IMR-90 (cell line): ENCODE data around the gene FGD5. TPM values are rescaled to one million over a fixed set of nuclear protein-coding genes. Genes with fewer than 3 reads are reported as not detected.

Experiments
- ATAC-seq: fragments of 200-7000 bp; cut with Tn5 transposase; 2 replicates; pipeline ENCODE4 v1.9.1; 2020; ENCODE audit warnings: low read depth, mild to moderate bottlenecking, moderate library complexity
- BruUV-seq: library from RNA; stranded (reverse); fragments of 400-500 nt; replicated peaks from 2 replicates; lab custom pipeline; 2021; lab: Mats Ljungman, UMichigan
- CTCF ChIA-PET: fragments of 300-600 bp; formaldehyde crosslinking; extraction: SDS; loops from one replicate; lab custom pipeline; 2021; ENCODE audit warnings: antibody characterized with exemption; lab: Yijun Ruan, JAX
- POLR2A ChIA-PET: fragments of 300-600 bp; sonication (Branson Sonifier 250); formaldehyde crosslinking; loops from one replicate; lab custom pipeline; 2022; ENCODE audit warnings: antibody characterized with exemption; ENCODE audit not compliant: unreplicated experiment; lab: Charles Lee
- DNase-seq: peaks from one replicate; pipeline ENCODE4 v3.0.0; 2013
- H2AFZ ChIP-seq: replicated peaks from 2 replicates; pipeline ENCODE3; 2013; ENCODE audit warnings: low read length, mild to moderate bottlenecking; ENCODE audit not compliant: poor library complexity
- H2AK5ac ChIP-seq: 2 replicates; pipeline ENCODE4 v1.6.1; 2013; ENCODE audit warnings: low read depth, low read length, inconsistent platforms
- H2AK9ac ChIP-seq: replicated peaks from 2 replicates; pipeline ENCODE3; 2013; ENCODE audit warnings: mild to moderate bottlenecking, low read depth, low read length, moderate library complexity; ENCODE audit not compliant: poor library complexity
- H2BK120ac ChIP-seq: 2 replicates; pipeline ENCODE4 v1.6.1; 2013; ENCODE audit warnings: low read depth, low read length, inconsistent platforms
- H2BK15ac ChIP-seq: 3 replicates; pipeline ENCODE4 v1.6.1; 2013; ENCODE audit warnings: low read depth, low read length, inconsistent platforms
- H2BK20ac ChIP-seq: 2 replicates; pipeline ENCODE4 v1.6.1; 2013; ENCODE audit warnings: low read depth, mild to moderate bottlenecking, inconsistent platforms, low read length, moderate library complexity
- H2BK5ac ChIP-seq: 2 replicates; pipeline ENCODE4 v1.6.1; 2013; ENCODE audit warnings: mild to moderate bottlenecking, low read depth, low read length, inconsistent platforms; ENCODE audit not compliant: poor library complexity, severe bottlenecking
- H3K14ac ChIP-seq: replicated peaks from 2 replicates; pipeline ENCODE4 v1.6.1; 2013; ENCODE audit warnings: low read depth, low read length, inconsistent platforms
- H3K18ac ChIP-seq: 2 replicates; pipeline ENCODE4 v1.6.1; 2013; ENCODE audit warnings: low read depth, low read length, control low read depth
- H3K23ac ChIP-seq: 2 replicates; pipeline ENCODE4 v1.6.1; 2013; ENCODE audit warnings: low read depth, low read length, inconsistent platforms
- H3K27ac ChIP-seq: 2 replicates; pipeline ENCODE4 v1.5.1; 2013; ENCODE audit warnings: mild to moderate bottlenecking, control low read depth, low read length; ENCODE audit not compliant: insufficient read depth
- H3K27me3 ChIP-seq: 2 replicates; pipeline ENCODE4 v1.6.1; 2013; ENCODE audit warnings: low read length; ENCODE audit not compliant: control insufficient read depth, insufficient read depth
- H3K36me3 ChIP-seq: 2 replicates; pipeline ENCODE4 v1.6.1; 2013; ENCODE audit warnings: low read length, mixed read lengths; ENCODE audit not compliant: control insufficient read depth, insufficient read depth
- H3K4ac ChIP-seq: 2 replicates; pipeline ENCODE4 v1.6.1; 2013; ENCODE audit warnings: low read depth, low read length, inconsistent platforms
- H3K4me1 ChIP-seq: 2 replicates; pipeline ENCODE4 v1.6.1; 2013; ENCODE audit warnings: low read length, mixed read lengths; ENCODE audit not compliant: control insufficient read depth, insufficient read depth
- H3K4me2 ChIP-seq: 2 replicates; pipeline ENCODE4 v1.6.1; 2013; ENCODE audit warnings: low read depth, mild to moderate bottlenecking, control low read depth, low read length, moderate library complexity
- H3K4me3 ChIP-seq: 2 replicates; pipeline ENCODE4 v1.5.1; 2013; ENCODE audit warnings: low read depth, mild to moderate bottlenecking, control low read depth, low read length, moderate library complexity; ENCODE audit not compliant: insufficient read depth
- H3K56ac ChIP-seq: 2 replicates; pipeline ENCODE4 v1.6.1; 2013; ENCODE audit warnings: low read length, inconsistent platforms; ENCODE audit not compliant: insufficient read depth; ENCODE audit errors: extremely low read depth
- H3K79me1 ChIP-seq, 2 experiments: 2 replicates each; pipeline ENCODE4 v1.6.1; 2013; ENCODE audit warnings: low read length in 2 of 2, inconsistent platforms in 1 of 2, low read depth in 1 of 2
- H3K9ac ChIP-seq: 2 replicates; pipeline ENCODE4 v1.6.1; 2013; ENCODE audit warnings: low read depth, low read length, control low read depth
- H3K9me1 ChIP-seq: 2 replicates; pipeline ENCODE4 v1.6.1; 2013; ENCODE audit warnings: low read length, inconsistent platforms; ENCODE audit not compliant: insufficient read depth
- H3K9me3 ChIP-seq: 2 replicates; pipeline ENCODE4 v1.6.1; 2013; ENCODE audit warnings: low read length; ENCODE audit not compliant: control insufficient read depth, insufficient read depth
- H4K20me1 ChIP-seq: 2 replicates; pipeline ENCODE4 v1.6.1; 2013; ENCODE audit warnings: low read length, inconsistent platforms; ENCODE audit not compliant: insufficient read depth
- H4K5ac ChIP-seq: 2 replicates; pipeline ENCODE4 v1.6.1; 2013; ENCODE audit warnings: mild to moderate bottlenecking, low read depth, low read length, control low read depth
- H4K8ac ChIP-seq, 2 experiments: 2 replicates each; pipeline ENCODE4 v1.6.1; 2013; ENCODE audit warnings: low read depth in 2 of 2, low read length in 2 of 2, control low read depth in 1 of 2, inconsistent platforms in 1 of 2
- H4K91ac ChIP-seq: 2 replicates; pipeline ENCODE4 v1.6.1; 2013; ENCODE audit warnings: low read depth, low read length, inconsistent platforms; ENCODE audit not compliant: insufficient read depth
- MAZ ChIP-seq: IDR thresholded peaks from 2 replicates; pipeline ENCODE4 v1.6.1; 2012; ENCODE audit warnings: low read depth, mild to moderate bottlenecking, low read length, improper control_type of control experiment, moderate library complexity, borderline replicate concordance
- MXI1 ChIP-seq: IDR thresholded peaks from 2 replicates; pipeline ENCODE4 v1.6.1; 2012; ENCODE audit warnings: low read depth, mild to moderate bottlenecking, low read length, moderate library complexity, borderline replicate concordance
- RAD21 ChIP-seq: IDR thresholded peaks from 2 replicates; pipeline ENCODE4 v1.6.1; 2012; ENCODE audit warnings: low read length, improper control_type of control experiment
- RFX5 ChIP-seq: IDR thresholded peaks from 2 replicates; pipeline ENCODE4 v1.8.0; 2012; ENCODE audit warnings: low read depth, mild to moderate bottlenecking, low read length, moderate library complexity
- WGBS, 2 experiments: methylation state at CpG; one replicate each; pipeline versions ENCODE4 v1.1.5 to v1.1.7; 2013; ENCODE audit warnings: missing lambda C conversion rate in 2 of 2; ENCODE audit not compliant: insufficient read length in 1 of 2; ENCODE audit errors: extremely low coverage in 2 of 2; 5-methylcytosine and 5-hydroxymethylcytosine counted together
- dilution Hi-C: fragments of 300-500 bp; cut with HindIII; formaldehyde crosslinking; loops from one replicate; pipeline ENCODE4 v1.14.3; 2018; ENCODE audit warnings: low sequenced_read_pairs; ENCODE audit not compliant: unreplicated experiment
- in situ Hi-C: fragments of 300-500 bp; cut with MboI; formaldehyde crosslinking; loops from 3 replicates; pipeline ENCODE4 v1.14.3; 2019; ENCODE audit warnings: low sequenced_read_pairs, inconsistent platforms, mixed read lengths
- intact Hi-C: fragments of 100-400 bp; cut with micrococcal nuclease; formaldehyde crosslinking; loops from 2 replicates; pipeline ENCODE4 v1.10.0; 2022
- polyA plus RNA-seq, 3 experiments: library from polyadenylated mRNA; depleted of rRNA; stranded (reverse); fragments of >200 nt; gene quantifications; 2 replicates each; pipeline ENCODE4 v1.2.3, GENCODE V29; 2012; ENCODE audit warnings: low replicate concordance in 1 of 3
- total RNA-seq: library from RNA; depleted of rRNA; stranded (reverse); fragments of >200 nt; gene quantifications from 2 replicates; pipeline ENCODE4 v1.2.3, GENCODE V29; 2012
- TF ChIP-seq, protein P1 (sequence below): conservative IDR thresholded peaks from 2 replicates; pipeline ENCODE4 v1.5.1; 2012; ENCODE audit warnings: mild to moderate bottlenecking, low read depth, low read length, improper control_type of control experiment

FGD5 gene
- total and polyA plus RNA-seq, 2 of the 4 experiments (the other 2 are of a cell fraction): not detected

DNA sequence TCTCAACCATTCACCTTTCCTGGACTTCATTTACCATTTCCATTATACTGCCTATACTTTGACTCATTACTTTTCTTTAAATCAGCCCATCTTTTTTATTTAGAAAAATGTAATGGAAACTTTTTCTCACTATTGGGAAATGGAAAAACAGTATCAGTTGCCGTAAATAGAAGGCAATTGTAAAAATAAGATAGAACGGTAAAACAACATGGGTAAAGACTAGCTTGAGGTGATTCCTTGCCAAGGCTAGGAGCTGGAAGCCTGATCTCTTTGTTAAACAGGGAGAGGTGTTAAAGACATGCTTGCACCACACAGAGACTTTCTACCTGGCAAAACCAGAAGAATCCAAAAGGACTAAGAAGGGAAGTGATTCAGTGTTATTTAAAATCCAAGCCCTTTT is 5.9 kb downstream of the FGD5 start:
- no peak overlapping the region for H4K5ac ChIP-seq
- ATAC-seq: no peak
- no peak overlapping the region for H3K4me2 ChIP-seq
- H2AK5ac ChIP-seq: no peak overlapping the region
- H2BK120ac ChIP-seq: no peak overlapping the region
- ChIA-PET POLR2A (no interaction called here), CTCF (no interaction called here)
- dilution Hi-C loops: no loop called here
- H3K27me3 ChIP-seq: peaks cover 13% of the 10 kb centered on the region
- H3K27ac ChIP-seq: no peak overlapping the region
- no peak overlapping the region for H3K18ac ChIP-seq
- no CpG with 5 or more reads among the region's 2 CpGs for WGBS, 2 experiments
- H2BK15ac ChIP-seq: no peak overlapping the region
- H2BK5ac ChIP-seq: no peak overlapping the region
- H3K79me1 ChIP-seq: no peaks in the 10 kb centered on the region
- no peak overlapping the region for H3K9ac ChIP-seq
- in situ Hi-C loops: no loop called here
- no peak overlapping the region for H4K8ac ChIP-seq
- no peak overlapping the region for H3K14ac ChIP-seq
- intact Hi-C loops: no loop called here
- H3K4me3 ChIP-seq: no peak overlapping the region
- DNase-seq: no peak
- no peak overlapping the region for H3K56ac ChIP-seq
- no peaks in the 10 kb centered on the region for H3K4me1 ChIP-seq
- no peak overlapping the region for H4K91ac ChIP-seq
- no peaks in the 10 kb centered on the region for H4K20me1 ChIP-seq
- no peaks in the 10 kb centered on the region for H3K9me1 ChIP-seq
- no peaks in the 10 kb centered on the region for H3K36me3 ChIP-seq
- no peak for TF ChIP-seq RAD21
- no peak for TF ChIP-seq MAZ
- TF ChIP-seq RFX5: no peak
- no peak for TF ChIP-seq MXI1
- TF ChIP-seq, protein P1, sequence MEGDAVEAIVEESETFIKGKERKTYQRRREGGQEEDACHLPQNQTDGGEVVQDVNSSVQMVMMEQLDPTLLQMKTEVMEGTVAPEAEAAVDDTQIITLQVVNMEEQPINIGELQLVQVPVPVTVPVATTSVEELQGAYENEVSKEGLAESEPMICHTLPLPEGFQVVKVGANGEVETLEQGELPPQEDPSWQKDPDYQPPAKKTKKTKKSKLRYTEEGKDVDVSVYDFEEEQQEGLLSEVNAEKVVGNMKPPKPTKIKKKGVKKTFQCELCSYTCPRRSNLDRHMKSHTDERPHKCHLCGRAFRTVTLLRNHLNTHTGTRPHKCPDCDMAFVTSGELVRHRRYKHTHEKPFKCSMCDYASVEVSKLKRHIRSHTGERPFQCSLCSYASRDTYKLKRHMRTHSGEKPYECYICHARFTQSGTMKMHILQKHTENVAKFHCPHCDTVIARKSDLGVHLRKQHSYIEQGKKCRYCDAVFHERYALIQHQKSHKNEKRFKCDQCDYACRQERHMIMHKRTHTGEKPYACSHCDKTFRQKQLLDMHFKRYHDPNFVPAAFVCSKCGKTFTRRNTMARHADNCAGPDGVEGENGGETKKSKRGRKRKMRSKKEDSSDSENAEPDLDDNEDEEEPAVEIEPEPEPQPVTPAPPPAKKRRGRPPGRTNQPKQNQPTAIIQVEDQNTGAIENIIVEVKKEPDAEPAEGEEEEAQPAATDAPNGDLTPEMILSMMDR: no peak
- BruUV-seq: no TSS peak
- H3K4ac ChIP-seq: no peak overlapping the region
- no peaks in the 10 kb centered on the region for H3K9me3 ChIP-seq
- no peak overlapping the region for H3K23ac ChIP-seq
- no peak overlapping the region for H2AK9ac ChIP-seq
- no peak overlapping the region for H2BK20ac ChIP-seq
- H2AFZ ChIP-seq: no peak overlapping the region
